A673 (cell line): ENCODE data around the gene MAGI1. TPM values are rescaled to one million over a fixed set of nuclear protein-coding genes. Genes with fewer than 3 reads are reported as not detected.

Source experiments
- BruUV-seq: library from RNA; stranded (reverse); fragments of 400-500 nt; replicated peaks from 2 replicates; lab custom pipeline; 2021; lab: Mats Ljungman, UMichigan
- CTCF ChIA-PET: fragments of 300-600 bp; sonication (Branson Sonifier 250); formaldehyde crosslinking; loops from one replicate; lab custom pipeline; 2022; ENCODE audit warnings: antibody characterized with exemption; lab: Charles Lee
- POLR2A ChIA-PET: fragments of 300-600 bp; sonication (Branson Sonifier 250); formaldehyde crosslinking; loops from one replicate; lab custom pipeline; 2022; ENCODE audit warnings: antibody characterized with exemption; ENCODE audit not compliant: low non-redundant PET; lab: Charles Lee
- DNase-seq: peaks from one replicate; pipeline ENCODE4 v3.0.0-alpha.2; 2015; ENCODE audit warnings: low spot score
- H3K27ac ChIP-seq: fragments of 200-600 bp; sonication (generic); 2 replicates; pipeline ENCODE4 v1.5.1; 2016; ENCODE audit warnings: mixed run types, low read depth, mild to moderate bottlenecking, mixed read lengths, antibody characterized with exemption, low read length; ENCODE audit not compliant: poor library complexity, severe bottlenecking
- H3K27me3 ChIP-seq: fragments of 200-600 bp; sonication (generic); replicated peaks from 2 replicates; pipeline ENCODE4 v1.6.1; 2017; ENCODE audit warnings: mixed run types, low read depth, mild to moderate bottlenecking, mixed read lengths, antibody characterized with exemption, low read length; ENCODE audit not compliant: insufficient read depth, poor library complexity
- H3K36me3 ChIP-seq: fragments of 200-600 bp; sonication (generic); 2 replicates; pipeline ENCODE4 v1.6.1; 2016; ENCODE audit warnings: mixed run types, mild to moderate bottlenecking, mixed read lengths, antibody characterized with exemption, low read length; ENCODE audit not compliant: insufficient read depth, poor library complexity, severe bottlenecking
- H3K4me1 ChIP-seq: fragments of 200-600 bp; sonication (generic); 2 replicates; pipeline ENCODE4 v1.6.1; 2017; ENCODE audit warnings: mixed run types, mild to moderate bottlenecking, mixed read lengths, antibody characterized with exemption, low read length; ENCODE audit not compliant: insufficient read depth, poor library complexity, severe bottlenecking
- H3K4me3 ChIP-seq: fragments of 200-600 bp; sonication (generic); 2 replicates; pipeline ENCODE4 v1.5.1; 2016; ENCODE audit warnings: low read depth, mixed run types, mild to moderate bottlenecking, mixed read lengths, low read length; ENCODE audit not compliant: poor library complexity, severe bottlenecking
- H3K9me3 ChIP-seq: fragments of 200-600 bp; sonication (generic); 2 replicates; pipeline ENCODE4 v1.6.1; 2016; ENCODE audit warnings: mixed run types, low read depth, mild to moderate bottlenecking, mixed read lengths, antibody characterized with exemption, low read length; ENCODE audit not compliant: poor library complexity, severe bottlenecking
- EZH2 ChIP-seq: fragments of 200-600 bp; sonication (generic); IDR thresholded peaks from 2 replicates; pipeline ENCODE4 v1.6.1; 2017; ENCODE audit warnings: borderline replicate concordance, low read depth, mild to moderate bottlenecking, mixed read lengths, antibody characterized with exemption, low read length; ENCODE audit not compliant: poor library complexity, severe bottlenecking
- intact Hi-C: fragments of 100-400 bp; cut with micrococcal nuclease; formaldehyde crosslinking; loops from one replicate; pipeline ENCODE4 v1.10.0; 2022; ENCODE audit not compliant: unreplicated experiment
- total RNA-seq: library from RNA; stranded (reverse); gene quantifications from 2 replicates; pipeline ENCODE4 v1.2.3, GENCODE V29; 2021
- TF ChIP-seq, protein P1 (sequence below): fragments of 300-800, 200-600 bp; sonication (generic); conservative IDR thresholded peaks from 2 replicates; pipeline ENCODE4 v1.5.1; 2017; ENCODE audit warnings: low read depth, mild to moderate bottlenecking, antibody characterized with exemption, low read length, moderate library complexity, mixed read lengths

Gene MAGI1
- total RNA-seq, 1 experiment from 2014 or later = 30.5 TPM

GRCh38 chr3:65945953-65946352, 92.8 kb downstream of the MAGI1 start:
- DNase-seq = no peak
- POLR2A ChIA-PET = no interaction called here
- TF ChIP-seq, protein P1, sequence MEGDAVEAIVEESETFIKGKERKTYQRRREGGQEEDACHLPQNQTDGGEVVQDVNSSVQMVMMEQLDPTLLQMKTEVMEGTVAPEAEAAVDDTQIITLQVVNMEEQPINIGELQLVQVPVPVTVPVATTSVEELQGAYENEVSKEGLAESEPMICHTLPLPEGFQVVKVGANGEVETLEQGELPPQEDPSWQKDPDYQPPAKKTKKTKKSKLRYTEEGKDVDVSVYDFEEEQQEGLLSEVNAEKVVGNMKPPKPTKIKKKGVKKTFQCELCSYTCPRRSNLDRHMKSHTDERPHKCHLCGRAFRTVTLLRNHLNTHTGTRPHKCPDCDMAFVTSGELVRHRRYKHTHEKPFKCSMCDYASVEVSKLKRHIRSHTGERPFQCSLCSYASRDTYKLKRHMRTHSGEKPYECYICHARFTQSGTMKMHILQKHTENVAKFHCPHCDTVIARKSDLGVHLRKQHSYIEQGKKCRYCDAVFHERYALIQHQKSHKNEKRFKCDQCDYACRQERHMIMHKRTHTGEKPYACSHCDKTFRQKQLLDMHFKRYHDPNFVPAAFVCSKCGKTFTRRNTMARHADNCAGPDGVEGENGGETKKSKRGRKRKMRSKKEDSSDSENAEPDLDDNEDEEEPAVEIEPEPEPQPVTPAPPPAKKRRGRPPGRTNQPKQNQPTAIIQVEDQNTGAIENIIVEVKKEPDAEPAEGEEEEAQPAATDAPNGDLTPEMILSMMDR = no peak
- TF ChIP-seq EZH2 = no peak
- no TSS peak for BruUV-seq
- peak overlapping the region; percentile 73 for H3K27ac ChIP-seq
- peaks cover 48% of the 10 kb centered on the region for H3K4me1 ChIP-seq
- intact Hi-C loops = no loop called here
- CTCF ChIA-PET = interaction anchor here (0.5 kb wide), 1 partner anchor 163 kb away, joined by 3 read pairs; no protein-coding TSS in a partner anchor
- H3K27me3 ChIP-seq = no peaks in the 10 kb centered on the region
- no peaks in the 10 kb centered on the region for H3K36me3 ChIP-seq
- no peak overlapping the region for H3K4me3 ChIP-seq
- H3K9me3 ChIP-seq = no peaks in the 10 kb centered on the region

DNA sequence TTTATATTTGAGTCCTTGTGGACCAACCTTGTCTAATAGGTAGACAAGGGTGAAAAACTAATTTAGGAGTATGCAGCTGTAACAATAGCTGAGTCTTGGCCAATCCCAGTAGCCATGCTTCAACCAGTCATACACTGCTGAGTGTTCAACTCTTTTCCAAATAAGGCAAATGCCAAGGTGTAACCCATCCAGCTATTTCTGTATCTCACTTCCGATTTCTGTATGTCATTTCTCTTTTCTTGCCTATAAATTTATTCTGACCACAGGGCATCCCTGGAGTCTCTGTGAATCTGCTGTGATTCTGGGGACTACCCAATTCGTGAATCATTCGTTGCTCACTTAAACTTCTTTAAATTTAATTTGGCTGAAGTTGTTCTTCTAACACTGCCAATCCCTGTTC, 93.2 kb downstream of the MAGI1 start:
- no peak for DNase-seq
- H3K9me3 ChIP-seq = no peaks in the 10 kb centered on the region
- peaks cover 48% of the 10 kb centered on the region for H3K4me1 ChIP-seq
- H3K4me3 ChIP-seq = no peak overlapping the region
- no peaks in the 10 kb centered on the region for H3K36me3 ChIP-seq
- peak overlapping the region; percentile 73 for H3K27ac ChIP-seq
- CTCF ChIA-PET = no interaction called here
- H3K27me3 ChIP-seq = no peaks in the 10 kb centered on the region
- intact Hi-C loops = no loop called here
- POLR2A ChIA-PET = no interaction called here
- BruUV-seq = no TSS peak
- TF ChIP-seq, protein P1 = no peak
- TF ChIP-seq EZH2 = no peak

GRCh38 chr3:65944252-65944651, 94.5 kb downstream of the MAGI1 start:
- H3K27me3 ChIP-seq = no peaks in the 10 kb centered on the region
- no peak overlapping the region for H3K4me3 ChIP-seq
- H3K36me3 ChIP-seq = no peaks in the 10 kb centered on the region
- DNase-seq = no peak
- ChIA-PET CTCF (no interaction called here), POLR2A (interaction anchor here (0.7 kb wide), 1 partner anchor 119 kb away, joined by 4 read pairs; no protein-coding TSS in a partner anchor)
- no TSS peak for BruUV-seq
- no peaks in the 10 kb centered on the region for H3K9me3 ChIP-seq
- H3K4me1 ChIP-seq = peaks cover 51% of the 10 kb centered on the region
- intact Hi-C loops = no loop called here
- TF ChIP-seq, protein P1 = no peak
- TF ChIP-seq EZH2 = no peak
- H3K27ac ChIP-seq = no peak overlapping the region
